ENCODE measurements around the gene RNF144B. TPM values are rescaled to one million over a fixed set of nuclear protein-coding genes. Genes with fewer than 3 reads are reported as not detected.

RNF144B gene
- total RNA-seq, 1 experiment from 2014 or later: 36.4 TPM

DNA sequence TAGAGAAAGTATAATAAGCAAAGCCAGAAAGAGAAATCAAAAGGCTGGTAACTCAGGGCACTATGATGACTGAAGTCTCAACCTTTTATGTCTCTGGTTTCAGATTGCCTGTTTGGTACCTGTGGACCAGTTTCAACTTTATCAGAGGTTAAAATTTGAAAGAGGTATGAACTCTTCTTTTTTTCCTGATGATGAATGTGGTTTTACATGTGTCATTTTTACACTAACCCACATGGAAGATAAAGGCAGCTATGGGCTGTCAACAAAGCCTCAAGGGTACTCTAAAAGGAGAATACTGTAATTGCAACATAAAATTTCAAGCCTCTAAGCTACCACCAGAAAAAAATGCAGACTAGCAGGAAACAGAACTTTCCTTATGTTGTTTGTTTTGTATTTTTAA, 52.4 kb downstream of the RNF144B start:
- peaks cover 23% of the 10 kb centered on the region for H3K4me1 ChIP-seq (ENCODE audit: low read length)
- H3K27ac ChIP-seq (ENCODE audit: low read length): no peak overlapping the region
- H3K9ac ChIP-seq (ENCODE audit: low read length): no peak overlapping the region
- DNase-seq: no peak
- H3K4me3 ChIP-seq (ENCODE audit: low read length): no peak overlapping the region
- no peak overlapping the region for H2AFZ ChIP-seq (ENCODE audit: low read length)
- H3K9me3 ChIP-seq (ENCODE audit: low read length): no peaks in the 10 kb centered on the region
- peaks cover 50% of the 10 kb centered on the region for H3K79me2 ChIP-seq (ENCODE audit: low read length)
- H4K20me1 ChIP-seq (ENCODE audit: insufficient read depth, low read depth, low read length): no peaks in the 10 kb centered on the region
- H3K4me2 ChIP-seq (ENCODE audit: low read depth, low read length, poor library complexity, severe bottlenecking): no peak overlapping the region
- no peaks in the 10 kb centered on the region for H3K9me2 ChIP-seq (replicated peaks; ENCODE audit: insufficient read depth, low read length)
- H3K27me3 ChIP-seq (ENCODE audit: low read length): no peaks in the 10 kb centered on the region
- H3K36me3 ChIP-seq (ENCODE audit: insufficient read depth, low read length): peaks cover 13% of the 10 kb centered on the region; the same call in 1 of the 2 replicates

DNA sequence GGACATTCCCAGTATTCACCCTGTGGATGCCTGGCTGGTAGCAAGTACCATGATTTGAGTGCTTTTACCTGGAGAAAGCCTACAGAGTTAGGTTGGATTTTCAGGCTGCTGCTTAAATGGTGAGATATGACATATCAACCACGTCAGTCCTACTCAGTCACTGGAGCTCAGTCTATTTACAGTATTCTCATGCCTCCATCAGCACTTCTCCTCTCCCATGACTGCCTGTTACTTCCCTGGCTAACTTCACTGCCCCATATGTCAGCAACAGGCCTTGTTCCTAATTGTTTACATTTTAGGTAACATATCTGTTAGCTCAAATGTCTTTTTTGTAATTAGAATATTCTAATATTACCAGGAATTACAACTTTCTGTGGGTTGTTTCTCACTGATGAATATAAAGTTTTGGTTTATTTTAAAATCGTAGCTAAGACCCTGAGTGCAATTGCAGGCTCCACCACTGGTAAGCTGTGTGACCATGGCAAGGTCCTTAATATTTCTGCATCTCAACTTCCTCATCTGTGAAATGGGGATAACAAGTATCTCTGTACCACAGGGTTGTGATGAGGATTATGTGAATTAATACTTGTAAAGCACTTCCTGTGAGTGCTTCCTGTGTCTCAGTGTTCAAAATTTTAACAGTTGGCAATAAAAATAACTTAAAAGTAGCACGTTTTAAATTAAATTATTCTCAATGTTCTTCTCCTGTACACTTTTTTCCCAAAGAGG, 54.3 kb downstream of the RNF144B start:
- H3K9me2 ChIP-seq (replicated peaks; ENCODE audit: insufficient read depth, low read length): no peaks in the 10 kb centered on the region
- peak; percentile 49 for DNase-seq
- H3K79me2 ChIP-seq (ENCODE audit: low read length): peaks cover 59% of the 10 kb centered on the region
- H3K27ac ChIP-seq (ENCODE audit: low read length): no peak overlapping the region
- H3K27me3 ChIP-seq (ENCODE audit: low read length): no peaks in the 10 kb centered on the region
- H3K4me3 ChIP-seq (ENCODE audit: low read length): no peak overlapping the region
- H2AFZ ChIP-seq (ENCODE audit: low read length): no peak overlapping the region
- H3K36me3 ChIP-seq (ENCODE audit: insufficient read depth, low read length): peaks cover 9% of the 10 kb centered on the region; the same call in 1 of the 2 replicates
- H3K9me3 ChIP-seq (ENCODE audit: low read length): no peaks in the 10 kb centered on the region
- H3K9ac ChIP-seq (ENCODE audit: low read length): no peak overlapping the region
- H3K4me2 ChIP-seq (ENCODE audit: low read depth, low read length, poor library complexity, severe bottlenecking): no peak overlapping the region
- H3K4me1 ChIP-seq (ENCODE audit: low read length): peaks cover 40% of the 10 kb centered on the region
- H4K20me1 ChIP-seq (ENCODE audit: insufficient read depth, low read depth, low read length): no peaks in the 10 kb centered on the region

DNA sequence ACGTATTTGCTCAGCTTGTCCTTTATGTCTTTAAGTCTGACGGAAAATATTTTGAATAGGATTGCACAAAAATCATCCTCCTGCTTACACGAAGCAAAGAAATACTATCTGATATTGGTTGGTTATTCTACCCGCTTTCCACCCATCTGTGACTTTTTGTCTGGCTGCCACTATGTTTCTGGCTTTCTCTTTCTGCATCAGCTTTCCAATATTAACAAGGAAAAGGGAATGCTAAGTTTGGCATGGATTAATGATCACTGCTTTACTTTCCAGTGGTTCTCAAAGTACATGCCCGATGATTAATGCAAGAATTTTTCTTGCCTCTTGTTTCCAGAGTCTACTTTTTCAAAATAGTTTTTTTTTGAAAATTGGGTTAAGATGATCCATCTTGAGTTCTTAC, 57.0 kb downstream of the RNF144B start:
- Histone ChIP-seq H3K79me2 (ENCODE audit: low read length) (peaks cover 67% of the 10 kb centered on the region), H3K9me2 (replicated peaks; ENCODE audit: insufficient read depth, low read length) (no peaks in the 10 kb centered on the region), H4K20me1 (ENCODE audit: insufficient read depth, low read depth, low read length) (no peaks in the 10 kb centered on the region)

GRCh38 chr6:18445228-18445627, 58.1 kb downstream of the RNF144B start:
- H3K27ac ChIP-seq (ENCODE audit: low read length): peak overlapping the region; percentile 64
- peaks cover 64% of the 10 kb centered on the region for H3K79me2 ChIP-seq (ENCODE audit: low read length)
- peaks cover 1% of the 10 kb centered on the region; the same call in 1 of the 2 replicates for H3K36me3 ChIP-seq (ENCODE audit: insufficient read depth, low read length)
- peak; percentile 54 for DNase-seq
- no peaks in the 10 kb centered on the region for H3K9me2 ChIP-seq (replicated peaks; ENCODE audit: insufficient read depth, low read length)
- no peak overlapping the region for H3K4me3 ChIP-seq (ENCODE audit: low read length)
- no peak overlapping the region for H3K9ac ChIP-seq (ENCODE audit: low read length)
- H3K4me2 ChIP-seq (ENCODE audit: low read depth, low read length, poor library complexity, severe bottlenecking): peak overlapping the region; percentile 51
- peaks cover 53% of the 10 kb centered on the region for H3K4me1 ChIP-seq (ENCODE audit: low read length)
- H3K27me3 ChIP-seq (ENCODE audit: low read length): no peaks in the 10 kb centered on the region
- no peak overlapping the region for H2AFZ ChIP-seq (ENCODE audit: low read length)
- no peaks in the 10 kb centered on the region for H4K20me1 ChIP-seq (ENCODE audit: insufficient read depth, low read depth, low read length)
- no peaks in the 10 kb centered on the region for H3K9me3 ChIP-seq (ENCODE audit: low read length)

More for the DNA sequence above, 57.0 kb downstream of the RNF144B start:
- no peak for DNase-seq
- Histone ChIP-seq H3K4me3 (ENCODE audit: low read length) (no peak overlapping the region), H3K9ac (ENCODE audit: low read length) (no peak overlapping the region), H3K27ac (ENCODE audit: low read length) (0 out of 2 replicates have a peak overlapping the region, but pooled peaks have one; percentile 64), H3K4me1 (ENCODE audit: low read length) (peaks cover 58% of the 10 kb centered on the region), H3K9me3 (ENCODE audit: low read length) (no peaks in the 10 kb centered on the region), H3K27me3 (ENCODE audit: low read length) (no peaks in the 10 kb centered on the region), H3K4me2 (ENCODE audit: low read depth, low read length, poor library complexity, severe bottlenecking) (no peak overlapping the region), H2AFZ (ENCODE audit: low read length) (no peak overlapping the region), H3K36me3 (ENCODE audit: insufficient read depth, low read length) (peaks cover 5% of the 10 kb centered on the region; the same call in 1 of the 2 replicates)

DNA sequence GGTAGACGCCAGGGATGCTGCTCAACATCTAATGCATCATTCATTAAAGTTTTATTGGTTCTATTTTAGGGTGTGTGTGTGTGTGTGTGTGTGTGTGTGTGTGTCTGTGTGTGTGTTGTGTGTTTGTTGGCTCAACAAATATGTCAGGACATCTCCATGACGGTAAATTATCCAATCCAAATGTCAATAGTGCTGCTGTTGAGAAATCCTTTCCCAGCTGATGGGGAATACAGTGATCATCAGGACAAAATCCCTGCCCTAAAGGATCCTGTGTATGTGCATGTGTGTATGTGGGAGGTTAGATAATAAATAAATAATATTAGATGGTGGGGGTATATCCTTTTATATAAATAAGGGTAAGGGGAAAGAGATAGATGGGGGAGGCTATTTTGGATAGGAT, 59.6 kb downstream of the RNF144B start:
- Histone ChIP-seq H3K36me3 (ENCODE audit: insufficient read depth, low read length) (peaks cover 3% of the 10 kb centered on the region; the same call in 1 of the 2 replicates), H3K79me2 (ENCODE audit: low read length) (peaks cover 63% of the 10 kb centered on the region), H3K9me3 (ENCODE audit: low read length) (no peaks in the 10 kb centered on the region), H3K27me3 (ENCODE audit: low read length) (no peaks in the 10 kb centered on the region), H3K9me2 (replicated peaks; ENCODE audit: insufficient read depth, low read length) (no peaks in the 10 kb centered on the region), H3K4me1 (ENCODE audit: low read length) (peaks cover 54% of the 10 kb centered on the region), H3K4me3 (ENCODE audit: low read length) (no peak overlapping the region), H4K20me1 (ENCODE audit: insufficient read depth, low read depth, low read length) (no peaks in the 10 kb centered on the region), H3K27ac (ENCODE audit: low read length) (no peak overlapping the region), H3K4me2 (ENCODE audit: low read depth, low read length, poor library complexity, severe bottlenecking) (no peak overlapping the region), H2AFZ (ENCODE audit: low read length) (no peak overlapping the region), H3K9ac (ENCODE audit: low read length) (no peak overlapping the region)
- DNase-seq: no peak

DNA sequence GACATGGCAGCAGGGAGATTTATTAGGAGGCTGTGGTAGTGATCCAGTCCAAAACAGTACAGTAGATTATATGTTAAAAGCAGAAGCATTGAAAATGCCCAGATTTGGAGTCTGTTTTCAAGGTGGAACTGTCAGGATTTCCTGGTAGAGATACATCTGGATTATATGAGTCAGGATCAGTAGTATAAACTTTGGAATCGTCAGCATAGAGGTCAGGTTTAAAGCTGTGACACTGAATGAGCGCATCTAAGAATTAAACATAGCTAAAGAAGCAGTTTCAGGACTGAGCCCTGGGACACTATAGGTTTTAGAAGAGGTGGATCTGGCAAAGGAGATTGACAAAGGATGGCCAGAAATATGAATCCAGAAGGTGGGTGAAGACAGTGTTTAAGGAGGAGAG, 60.4 kb downstream of the RNF144B start:
- H3K9me2 ChIP-seq (replicated peaks; ENCODE audit: insufficient read depth, low read length): no peaks in the 10 kb centered on the region
- peaks cover 3% of the 10 kb centered on the region; the same call in 1 of the 2 replicates for H3K36me3 ChIP-seq (ENCODE audit: insufficient read depth, low read length)
- H3K4me3 ChIP-seq (ENCODE audit: low read length): no peak overlapping the region
- no peak overlapping the region for H3K9ac ChIP-seq (ENCODE audit: low read length)
- H3K4me1 ChIP-seq (ENCODE audit: low read length): peaks cover 54% of the 10 kb centered on the region
- H3K9me3 ChIP-seq (ENCODE audit: low read length): no peaks in the 10 kb centered on the region
- H2AFZ ChIP-seq (ENCODE audit: low read length): no peak overlapping the region
- no peaks in the 10 kb centered on the region for H3K27me3 ChIP-seq (ENCODE audit: low read length)
- DNase-seq: no peak
- H3K4me2 ChIP-seq (ENCODE audit: low read depth, low read length, poor library complexity, severe bottlenecking): no peak overlapping the region
- H3K27ac ChIP-seq (ENCODE audit: low read length): no peak overlapping the region
- H4K20me1 ChIP-seq (ENCODE audit: insufficient read depth, low read depth, low read length): no peaks in the 10 kb centered on the region
- peaks cover 67% of the 10 kb centered on the region for H3K79me2 ChIP-seq (ENCODE audit: low read length)

- no peak for DNase-seq
- Histone ChIP-seq H4K20me1 (ENCODE audit: insufficient read depth, low read depth, low read length) (no peaks in the 10 kb centered on the region), H3K9me3 (ENCODE audit: low read length) (no peaks in the 10 kb centered on the region), H3K36me3 (ENCODE audit: insufficient read depth, low read length) (peaks cover 9% of the 10 kb centered on the region; the same call in 1 of the 2 replicates), H3K27me3 (ENCODE audit: low read length) (no peaks in the 10 kb centered on the region), H3K9ac (ENCODE audit: low read length) (no peak overlapping the region), H3K79me2 (ENCODE audit: low read length) (peaks cover 62% of the 10 kb centered on the region), H3K4me1 (ENCODE audit: low read length) (peaks cover 30% of the 10 kb centered on the region), H2AFZ (ENCODE audit: low read length) (no peak overlapping the region), H3K9me2 (replicated peaks; ENCODE audit: insufficient read depth, low read length) (no peaks in the 10 kb centered on the region), H3K4me2 (ENCODE audit: low read depth, low read length, poor library complexity, severe bottlenecking) (no peak overlapping the region), H3K4me3 (ENCODE audit: low read length) (no peak overlapping the region), H3K27ac (ENCODE audit: low read length) (no peak overlapping the region)
These were observed 64.6 kb downstream of the RNF144B start for GRCh38 chr6:18451756-18452155.

- no peak overlapping the region for H2AFZ ChIP-seq (ENCODE audit: low read length)
- no peaks in the 10 kb centered on the region for H4K20me1 ChIP-seq (ENCODE audit: insufficient read depth, low read depth, low read length)
- no peak overlapping the region for H3K9ac ChIP-seq (ENCODE audit: low read length)
- peaks cover 43% of the 10 kb centered on the region for H3K79me2 ChIP-seq (ENCODE audit: low read length)
- no peak overlapping the region for H3K27ac ChIP-seq (ENCODE audit: low read length)
- H3K27me3 ChIP-seq (ENCODE audit: low read length): no peaks in the 10 kb centered on the region
- H3K4me2 ChIP-seq (ENCODE audit: low read depth, low read length, poor library complexity, severe bottlenecking): no peak overlapping the region
- H3K9me2 ChIP-seq (replicated peaks; ENCODE audit: insufficient read depth, low read length): no peaks in the 10 kb centered on the region
- H3K4me1 ChIP-seq (ENCODE audit: low read length): peaks cover 10% of the 10 kb centered on the region
- no peaks in the 10 kb centered on the region for H3K9me3 ChIP-seq (ENCODE audit: low read length)
- peaks cover 22% of the 10 kb centered on the region for H3K36me3 ChIP-seq (ENCODE audit: insufficient read depth, low read length)
- no peak for DNase-seq
- no peak overlapping the region for H3K4me3 ChIP-seq (ENCODE audit: low read length)
These were observed 67.3 kb downstream of the RNF144B start for GRCh38 chr6:18454446-18454845.
